Ishikawa (cell line): ENCODE results near the gene RAB31.

Experiments
- CEBPB ChIP-seq: IDR thresholded peaks from 2 replicates; pipeline ENCODE4 v1.6.1; 2012
- CREB1 ChIP-seq: IDR thresholded peaks from 2 replicates; pipeline ENCODE4 v1.6.1; 2012; ENCODE audit warnings: low read depth
- EGR1 ChIP-seq: IDR thresholded peaks from 2 replicates; pipeline ENCODE4 v1.6.1; 2012
- EP300 ChIP-seq: IDR thresholded peaks from 2 replicates; pipeline ENCODE4 v1.6.1; 2012; ENCODE audit warnings: borderline replicate concordance
- MAX ChIP-seq: IDR thresholded peaks from 2 replicates; pipeline ENCODE4 v1.6.1; 2012
- NFIC ChIP-seq: IDR thresholded peaks from 2 replicates; pipeline ENCODE4 v1.6.1; 2012
- RAD21 ChIP-seq: IDR thresholded peaks from 2 replicates; pipeline ENCODE4 v1.6.1; 2012; ENCODE audit warnings: low read depth
- REST ChIP-seq: IDR thresholded peaks from 2 replicates; pipeline ENCODE4 v1.6.1; 2012; ENCODE audit warnings: low read depth, mild to moderate bottlenecking
- TAF1 ChIP-seq: IDR thresholded peaks from 2 replicates; pipeline ENCODE4 v1.6.1; 2012; ENCODE audit warnings: low read depth, mild to moderate bottlenecking
- TCF12 ChIP-seq: IDR thresholded peaks from 2 replicates; pipeline ENCODE4 v1.6.1; 2012; ENCODE audit warnings: low read depth
- USF1 ChIP-seq: IDR thresholded peaks from 2 replicates; pipeline ENCODE4 v1.6.1; 2012
- YY1 ChIP-seq: IDR thresholded peaks from 2 replicates; pipeline ENCODE4 v1.6.1; 2012; ENCODE audit warnings: low read depth
- ZBTB7A ChIP-seq: IDR thresholded peaks from 2 replicates; pipeline ENCODE4 v1.6.1; 2012; ENCODE audit warnings: low read depth

- TF ChIP-seq ZBTB7A, result no peak
- no peak for TF ChIP-seq CEBPB
- TF ChIP-seq USF1, result no peak
- no peak for TF ChIP-seq REST
- TF ChIP-seq TAF1, result no peak
- no peak for TF ChIP-seq YY1
- TF ChIP-seq EP300, result no peak
- no peak for TF ChIP-seq TCF12
- TF ChIP-seq MAX, result no peak
- no peak for TF ChIP-seq NFIC
- no peak for TF ChIP-seq CREB1
- no peak for TF ChIP-seq RAD21
- TF ChIP-seq EGR1, result no peak
Measured at GRCh38 chr18:9750112-9750511, 42.0 kb downstream of the RAB31 start.
